IMR-90 (cell line): Measurements from ENCODE around the gene FAM174C. TPM values are rescaled to one million over a fixed set of nuclear protein-coding genes. Genes with fewer than 3 reads are reported as not detected.

Experiments
- ATAC-seq: fragments of 200-7000 bp; cut with Tn5 transposase; 2 replicates; pipeline ENCODE4 v1.9.1; 2020; ENCODE audit warnings: low read depth, mild to moderate bottlenecking, moderate library complexity
- BruUV-seq: library from RNA; stranded (reverse); fragments of 400-500 nt; replicated peaks from 2 replicates; lab custom pipeline; 2021; lab: Mats Ljungman, UMichigan
- CTCF ChIA-PET: fragments of 300-600 bp; formaldehyde crosslinking; extraction: SDS; loops from one replicate; lab custom pipeline; 2021; ENCODE audit warnings: antibody characterized with exemption; lab: Yijun Ruan, JAX
- POLR2A ChIA-PET: fragments of 300-600 bp; sonication (Branson Sonifier 250); formaldehyde crosslinking; loops from one replicate; lab custom pipeline; 2022; ENCODE audit warnings: antibody characterized with exemption; ENCODE audit not compliant: unreplicated experiment; lab: Charles Lee
- DNase-seq: peaks from one replicate; pipeline ENCODE4 v3.0.0; 2013
- H2AFZ ChIP-seq: replicated peaks from 2 replicates; pipeline ENCODE3; 2013; ENCODE audit warnings: low read length, mild to moderate bottlenecking; ENCODE audit not compliant: poor library complexity
- H2AK5ac ChIP-seq: 2 replicates; pipeline ENCODE4 v1.6.1; 2013; ENCODE audit warnings: low read depth, low read length, inconsistent platforms
- H2AK9ac ChIP-seq: replicated peaks from 2 replicates; pipeline ENCODE3; 2013; ENCODE audit warnings: mild to moderate bottlenecking, low read depth, low read length, moderate library complexity; ENCODE audit not compliant: poor library complexity
- H2BK120ac ChIP-seq: 2 replicates; pipeline ENCODE4 v1.6.1; 2013; ENCODE audit warnings: low read depth, low read length, inconsistent platforms
- H2BK15ac ChIP-seq: 3 replicates; pipeline ENCODE4 v1.6.1; 2013; ENCODE audit warnings: low read depth, low read length, inconsistent platforms
- H2BK20ac ChIP-seq: 2 replicates; pipeline ENCODE4 v1.6.1; 2013; ENCODE audit warnings: low read depth, mild to moderate bottlenecking, inconsistent platforms, low read length, moderate library complexity
- H2BK5ac ChIP-seq: 2 replicates; pipeline ENCODE4 v1.6.1; 2013; ENCODE audit warnings: mild to moderate bottlenecking, low read depth, low read length, inconsistent platforms; ENCODE audit not compliant: poor library complexity, severe bottlenecking
- H3K14ac ChIP-seq: replicated peaks from 2 replicates; pipeline ENCODE4 v1.6.1; 2013; ENCODE audit warnings: low read depth, low read length, inconsistent platforms
- H3K18ac ChIP-seq: 2 replicates; pipeline ENCODE4 v1.6.1; 2013; ENCODE audit warnings: low read depth, low read length, control low read depth
- H3K23ac ChIP-seq: 2 replicates; pipeline ENCODE4 v1.6.1; 2013; ENCODE audit warnings: low read depth, low read length, inconsistent platforms
- H3K27ac ChIP-seq: 2 replicates; pipeline ENCODE4 v1.5.1; 2013; ENCODE audit warnings: mild to moderate bottlenecking, control low read depth, low read length; ENCODE audit not compliant: insufficient read depth
- H3K27me3 ChIP-seq: 2 replicates; pipeline ENCODE4 v1.6.1; 2013; ENCODE audit warnings: low read length; ENCODE audit not compliant: control insufficient read depth, insufficient read depth
- H3K36me3 ChIP-seq: 2 replicates; pipeline ENCODE4 v1.6.1; 2013; ENCODE audit warnings: low read length, mixed read lengths; ENCODE audit not compliant: control insufficient read depth, insufficient read depth
- H3K4ac ChIP-seq: 2 replicates; pipeline ENCODE4 v1.6.1; 2013; ENCODE audit warnings: low read depth, low read length, inconsistent platforms
- H3K4me1 ChIP-seq: 2 replicates; pipeline ENCODE4 v1.6.1; 2013; ENCODE audit warnings: low read length, mixed read lengths; ENCODE audit not compliant: control insufficient read depth, insufficient read depth
- H3K4me2 ChIP-seq: 2 replicates; pipeline ENCODE4 v1.6.1; 2013; ENCODE audit warnings: low read depth, mild to moderate bottlenecking, control low read depth, low read length, moderate library complexity
- H3K4me3 ChIP-seq: 2 replicates; pipeline ENCODE4 v1.5.1; 2013; ENCODE audit warnings: low read depth, mild to moderate bottlenecking, control low read depth, low read length, moderate library complexity; ENCODE audit not compliant: insufficient read depth
- H3K56ac ChIP-seq: 2 replicates; pipeline ENCODE4 v1.6.1; 2013; ENCODE audit warnings: low read length, inconsistent platforms; ENCODE audit not compliant: insufficient read depth; ENCODE audit errors: extremely low read depth
- H3K79me1 ChIP-seq, 2 experiments: 2 replicates each; pipeline ENCODE4 v1.6.1; 2013; ENCODE audit warnings: low read length in 2 of 2, inconsistent platforms in 1 of 2, low read depth in 1 of 2
- H3K9ac ChIP-seq: 2 replicates; pipeline ENCODE4 v1.6.1; 2013; ENCODE audit warnings: low read depth, low read length, control low read depth
- H3K9me1 ChIP-seq: 2 replicates; pipeline ENCODE4 v1.6.1; 2013; ENCODE audit warnings: low read length, inconsistent platforms; ENCODE audit not compliant: insufficient read depth
- H3K9me3 ChIP-seq: 2 replicates; pipeline ENCODE4 v1.6.1; 2013; ENCODE audit warnings: low read length; ENCODE audit not compliant: control insufficient read depth, insufficient read depth
- H4K20me1 ChIP-seq: 2 replicates; pipeline ENCODE4 v1.6.1; 2013; ENCODE audit warnings: low read length, inconsistent platforms; ENCODE audit not compliant: insufficient read depth
- H4K5ac ChIP-seq: 2 replicates; pipeline ENCODE4 v1.6.1; 2013; ENCODE audit warnings: mild to moderate bottlenecking, low read depth, low read length, control low read depth
- H4K8ac ChIP-seq, 2 experiments: 2 replicates each; pipeline ENCODE4 v1.6.1; 2013; ENCODE audit warnings: low read depth in 2 of 2, low read length in 2 of 2, control low read depth in 1 of 2, inconsistent platforms in 1 of 2
- H4K91ac ChIP-seq: 2 replicates; pipeline ENCODE4 v1.6.1; 2013; ENCODE audit warnings: low read depth, low read length, inconsistent platforms; ENCODE audit not compliant: insufficient read depth
- BHLHE40 ChIP-seq: fragments of 150-350 bp; IDR thresholded peaks from 2 replicates; pipeline ENCODE4 v1.6.1; 2016; ENCODE audit warnings: mild to moderate bottlenecking, low read depth, low read length
- MAFK ChIP-seq: IDR thresholded peaks from 2 replicates; pipeline ENCODE4 v1.6.1; 2012; ENCODE audit warnings: low read depth, low read length, improper control_type of control experiment
- MAZ ChIP-seq: IDR thresholded peaks from 2 replicates; pipeline ENCODE4 v1.6.1; 2012; ENCODE audit warnings: low read depth, mild to moderate bottlenecking, low read length, improper control_type of control experiment, moderate library complexity, borderline replicate concordance
- MXI1 ChIP-seq: IDR thresholded peaks from 2 replicates; pipeline ENCODE4 v1.6.1; 2012; ENCODE audit warnings: low read depth, mild to moderate bottlenecking, low read length, moderate library complexity, borderline replicate concordance
- NFE2L2 ChIP-seq: fragments of 150-350 bp; IDR thresholded peaks from 2 replicates; pipeline ENCODE4 v1.6.1; 2016; ENCODE audit warnings: low read depth, mild to moderate bottlenecking, low read length
- RAD21 ChIP-seq: IDR thresholded peaks from 2 replicates; pipeline ENCODE4 v1.6.1; 2012; ENCODE audit warnings: low read length, improper control_type of control experiment
- RCOR1 ChIP-seq: IDR thresholded peaks from 2 replicates; pipeline ENCODE4 v1.6.1; 2012; ENCODE audit warnings: mild to moderate bottlenecking, low read length, improper control_type of control experiment; ENCODE audit not compliant: insufficient replicate concordance
- WGBS, 2 experiments: methylation state at CpG; one replicate each; pipeline versions ENCODE4 v1.1.5 to v1.1.7; 2013; ENCODE audit warnings: missing lambda C conversion rate in 2 of 2; ENCODE audit not compliant: insufficient read length in 1 of 2; ENCODE audit errors: extremely low coverage in 2 of 2; 5-methylcytosine and 5-hydroxymethylcytosine counted together
- dilution Hi-C: fragments of 300-500 bp; cut with HindIII; formaldehyde crosslinking; loops from one replicate; pipeline ENCODE4 v1.14.3; 2018; ENCODE audit warnings: low sequenced_read_pairs; ENCODE audit not compliant: unreplicated experiment
- in situ Hi-C: fragments of 300-500 bp; cut with MboI; formaldehyde crosslinking; loops from 3 replicates; pipeline ENCODE4 v1.14.3; 2019; ENCODE audit warnings: low sequenced_read_pairs, inconsistent platforms, mixed read lengths
- intact Hi-C: fragments of 100-400 bp; cut with micrococcal nuclease; formaldehyde crosslinking; loops from 2 replicates; pipeline ENCODE4 v1.10.0; 2022
- polyA plus RNA-seq, 3 experiments: library from polyadenylated mRNA; depleted of rRNA; stranded (reverse); fragments of >200 nt; gene quantifications; 2 replicates each; pipeline ENCODE4 v1.2.3, GENCODE V29; 2012; ENCODE audit warnings: low replicate concordance in 1 of 3
- total RNA-seq: library from RNA; depleted of rRNA; stranded (reverse); fragments of >200 nt; gene quantifications from 2 replicates; pipeline ENCODE4 v1.2.3, GENCODE V29; 2012
- TF ChIP-seq, protein P1 (sequence below): fragments of 150-350 bp; IDR thresholded peaks from 2 replicates; pipeline ENCODE4 v1.6.1; 2016; ENCODE audit warnings: low read depth, mild to moderate bottlenecking, low read length, moderate library complexity, borderline replicate concordance

Gene FAM174C
- total and polyA plus RNA-seq, 2 of the 4 experiments (the other 2 are of a cell fraction), result 7.5 to 61.8 TPM

DNA sequence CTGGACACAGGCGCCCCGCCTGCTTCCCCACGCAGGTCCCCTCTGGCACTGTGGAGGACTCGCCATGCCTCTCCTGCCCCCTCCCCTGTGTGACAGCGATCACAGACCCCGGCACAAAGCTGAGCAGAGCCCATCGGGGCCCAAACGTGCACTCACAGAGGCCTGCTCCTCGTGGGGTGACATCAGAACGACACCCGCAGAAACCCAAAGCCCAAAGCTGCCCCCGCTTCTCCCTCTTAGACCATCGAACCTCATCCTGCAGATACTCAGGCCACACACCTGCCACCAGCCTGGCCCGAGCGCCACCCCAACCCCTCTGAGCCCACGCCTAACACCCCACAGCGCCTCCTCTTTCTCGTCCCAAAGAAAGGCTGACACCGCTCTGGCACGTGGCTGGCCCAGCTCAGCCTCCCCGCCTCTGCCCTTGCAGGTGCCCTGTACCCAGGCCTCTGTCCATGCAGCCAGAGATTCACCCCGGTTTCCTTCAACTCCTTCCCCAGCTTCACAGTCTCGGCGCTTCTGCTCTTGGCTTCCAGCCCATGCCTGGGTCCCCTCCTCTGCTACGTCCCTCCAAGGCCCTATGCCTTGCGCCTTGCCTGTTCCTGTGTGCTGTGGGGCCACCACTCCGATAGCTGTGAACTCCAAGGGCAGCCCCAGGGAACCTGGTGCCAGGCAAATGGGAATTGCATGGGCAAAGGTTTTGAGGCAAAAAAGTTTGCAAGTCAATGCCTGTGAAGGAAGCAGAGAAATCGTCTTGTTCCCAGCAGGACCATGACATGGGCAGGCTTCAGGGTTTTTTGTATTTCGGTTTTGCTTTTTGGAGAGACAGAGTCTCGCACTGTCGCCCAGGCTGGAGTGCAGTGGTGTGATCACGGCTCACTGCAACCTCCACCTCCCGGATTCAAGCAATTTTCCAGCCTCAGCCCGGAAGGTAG is 36.7 kb upstream of the FAM174C start:
- ChIA-PET POLR2A (interaction anchor here (0.7 kb wide), 1 partner anchor 30 kb away, joined by 5 read pairs; the partner anchor contains the start of gene CIRBP), CTCF (interaction anchor here (2.0 kb wide), 1 partner anchor 126 kb away, joined by 7 read pairs; no protein-coding TSS in a partner anchor)
- H3K14ac ChIP-seq, result no peak overlapping the region
- H3K9me1 ChIP-seq, result no peaks in the 10 kb centered on the region
- H3K27me3 ChIP-seq, result no peaks in the 10 kb centered on the region
- H3K9me3 ChIP-seq, result no peaks in the 10 kb centered on the region
- dilution Hi-C loops, result no loop called here
- peak overlapping the region; percentile 89 for H2AFZ ChIP-seq
- no peak overlapping the region for H4K5ac ChIP-seq
- peak overlapping the region; percentile 29 for H2BK5ac ChIP-seq
- no peak overlapping the region for H3K56ac ChIP-seq
- H2BK20ac ChIP-seq, result no peak overlapping the region
- peaks cover 20% of the 10 kb centered on the region for H4K20me1 ChIP-seq
- H3K9ac ChIP-seq, result peak overlapping the region; percentile 49; the same call in 1 of the 2 replicates
- no peak overlapping the region for H3K18ac ChIP-seq
- in situ Hi-C loops, result no loop called here
- BruUV-seq, result no TSS peak
- H3K23ac ChIP-seq, result no peak overlapping the region
- 0 out of 3 replicates have a peak overlapping the region, but pooled peaks have one; percentile 43 for H2BK15ac ChIP-seq
- H2AK5ac ChIP-seq, result peak overlapping the region; percentile 75
- WGBS, 2 experiments, result 59% methylated on average over 23 of the region's 34 CpGs; no CpG with 5 or more reads in 1 of the 2 experiments
- peaks cover 14 to 36% of the 10 kb centered on the region in 2 experiments for H3K79me1 ChIP-seq
- peak overlapping the region; percentile 98 for H2AK9ac ChIP-seq
- H3K27ac ChIP-seq, result peak overlapping the region; percentile 34; the same call in 1 of the 2 replicates
- no peak for ATAC-seq
- H3K4ac ChIP-seq, result peak overlapping the region; percentile 65
- peak overlapping the region; percentile 65; the same call in 1 of the 2 replicates for H3K4me2 ChIP-seq
- intact Hi-C loops, result no loop called here
- DNase-seq, result no peak
- H3K4me3 ChIP-seq, result peak overlapping the region; percentile 94
- H4K8ac ChIP-seq, result peak overlapping the region in 1 of 2 experiments; percentile 70; a peak in 1 of 4 replicates
- no peak for TF ChIP-seq NFE2L2
- no peak for TF ChIP-seq MAFK
- TF ChIP-seq RCOR1, result no peak
- no peak for TF ChIP-seq BHLHE40
- no peak for TF ChIP-seq RAD21
- TF ChIP-seq MAZ, result no peak
- no peak for TF ChIP-seq MXI1
- TF ChIP-seq, protein P1, sequence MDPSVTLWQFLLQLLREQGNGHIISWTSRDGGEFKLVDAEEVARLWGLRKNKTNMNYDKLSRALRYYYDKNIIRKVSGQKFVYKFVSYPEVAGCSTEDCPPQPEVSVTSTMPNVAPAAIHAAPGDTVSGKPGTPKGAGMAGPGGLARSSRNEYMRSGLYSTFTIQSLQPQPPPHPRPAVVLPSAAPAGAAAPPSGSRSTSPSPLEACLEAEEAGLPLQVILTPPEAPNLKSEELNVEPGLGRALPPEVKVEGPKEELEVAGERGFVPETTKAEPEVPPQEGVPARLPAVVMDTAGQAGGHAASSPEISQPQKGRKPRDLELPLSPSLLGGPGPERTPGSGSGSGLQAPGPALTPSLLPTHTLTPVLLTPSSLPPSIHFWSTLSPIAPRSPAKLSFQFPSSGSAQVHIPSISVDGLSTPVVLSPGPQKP, result no peak
- peaks cover 23% of the 10 kb centered on the region for H3K4me1 ChIP-seq
- H4K91ac ChIP-seq, result peak overlapping the region; percentile 26
- no peak overlapping the region; the same call in 1 of the 2 replicates for H2BK120ac ChIP-seq
- H3K36me3 ChIP-seq, result peaks cover 21% of the 10 kb centered on the region; the same call in 1 of the 2 replicates
